ENCODE data around the gene EEPD1.

EEPD1 gene

DNA sequence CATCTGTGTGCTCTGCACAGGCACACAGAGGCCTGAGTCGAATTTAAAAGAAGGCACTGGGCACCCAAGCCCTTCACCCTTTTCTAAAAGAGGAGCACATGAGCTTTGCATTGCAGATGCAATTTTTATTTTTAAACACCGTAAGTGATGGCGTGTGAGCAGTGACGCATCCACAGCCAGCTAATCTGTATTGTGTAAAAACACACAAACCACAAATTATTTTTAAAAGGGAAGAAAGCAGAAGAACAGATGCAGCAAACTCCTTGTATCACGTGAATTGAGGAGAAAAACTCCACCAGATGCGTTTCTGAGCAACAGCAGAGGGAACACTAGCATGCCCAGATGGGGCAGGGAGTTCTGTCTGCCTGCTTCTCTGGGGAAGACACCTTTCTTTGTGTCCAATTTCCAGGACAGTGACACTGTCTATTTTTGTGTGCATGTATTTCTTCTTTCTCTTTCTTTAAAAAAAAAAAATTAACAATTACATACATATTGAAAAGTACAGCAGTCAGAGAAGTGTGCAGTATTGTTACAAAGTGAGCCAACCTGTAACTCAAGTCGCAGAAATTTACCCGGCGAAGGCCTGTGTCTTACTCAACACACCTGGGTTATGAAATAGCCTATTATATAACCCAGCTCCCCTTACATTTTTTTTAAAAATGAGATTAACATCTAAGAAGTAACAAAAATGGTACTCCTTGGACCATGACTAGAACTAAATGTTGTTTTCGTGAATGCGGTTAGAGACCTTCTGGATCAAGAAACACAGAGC is 39.2 kb downstream of the EEPD1 start:
- no peak for DNase-seq

DNA sequence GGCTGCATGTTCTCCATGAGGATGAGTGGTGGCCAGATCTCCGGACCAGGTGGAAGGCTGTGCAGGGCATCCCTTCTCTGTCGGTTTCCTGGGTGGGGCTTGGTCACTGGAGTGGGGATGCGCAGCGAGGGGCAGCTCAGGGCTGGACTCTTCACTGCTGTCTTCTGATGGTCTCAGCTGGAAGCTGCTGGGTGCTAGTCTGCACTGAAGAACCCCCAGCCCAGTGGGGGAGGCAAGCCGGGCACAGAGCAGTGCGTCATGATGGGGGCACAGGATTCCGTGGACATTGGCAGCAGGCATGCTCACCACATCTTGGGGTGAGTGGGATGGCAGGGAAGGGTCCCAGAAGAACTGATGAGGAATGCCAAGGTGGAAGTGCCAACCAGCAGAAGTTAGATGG is 39.8 kb downstream of the EEPD1 start:
- DNase-seq = no peak

DNA sequence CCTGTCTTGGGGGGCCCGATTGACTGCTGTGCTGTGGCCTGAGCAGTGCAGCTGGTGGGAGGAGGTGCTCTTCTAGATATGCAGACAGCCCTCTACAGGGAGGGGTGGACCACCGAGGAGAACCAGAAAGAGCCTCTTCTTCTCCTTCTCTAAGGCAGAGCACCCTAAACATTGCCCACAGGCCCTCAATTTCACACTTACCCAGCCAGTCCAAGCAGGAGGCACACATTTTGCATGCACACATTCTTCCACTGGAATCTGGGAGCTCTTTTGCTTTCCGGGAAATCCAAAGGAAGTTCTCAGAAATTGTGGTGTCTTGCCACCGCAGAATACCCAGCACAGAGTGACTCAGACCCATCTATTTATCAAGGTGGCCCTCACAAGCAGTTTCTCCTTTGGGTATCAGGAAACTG is 45.8 kb downstream of the EEPD1 start:
- DNase-seq = no peak

DNA sequence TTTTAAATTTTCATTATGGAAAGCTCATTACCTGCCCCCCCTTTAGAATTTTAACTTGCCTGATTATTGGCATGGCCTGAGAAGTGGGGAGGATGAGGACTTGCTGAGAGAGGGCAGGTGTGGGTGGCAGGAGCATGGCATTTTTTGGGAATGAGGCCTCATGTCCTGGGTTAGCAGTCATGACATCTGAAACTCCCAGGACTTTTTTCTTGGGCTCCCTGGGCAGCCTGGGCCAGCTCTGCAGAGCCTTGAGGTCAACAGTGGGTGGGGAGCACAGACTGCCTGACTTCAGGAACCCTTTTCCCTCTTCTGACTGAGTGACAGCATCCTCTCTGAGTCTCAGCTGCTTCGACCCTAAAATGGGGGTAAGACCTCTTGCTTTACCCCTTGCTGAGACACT is 46.3 kb downstream of the EEPD1 start:
- no peak for DNase-seq

DNA sequence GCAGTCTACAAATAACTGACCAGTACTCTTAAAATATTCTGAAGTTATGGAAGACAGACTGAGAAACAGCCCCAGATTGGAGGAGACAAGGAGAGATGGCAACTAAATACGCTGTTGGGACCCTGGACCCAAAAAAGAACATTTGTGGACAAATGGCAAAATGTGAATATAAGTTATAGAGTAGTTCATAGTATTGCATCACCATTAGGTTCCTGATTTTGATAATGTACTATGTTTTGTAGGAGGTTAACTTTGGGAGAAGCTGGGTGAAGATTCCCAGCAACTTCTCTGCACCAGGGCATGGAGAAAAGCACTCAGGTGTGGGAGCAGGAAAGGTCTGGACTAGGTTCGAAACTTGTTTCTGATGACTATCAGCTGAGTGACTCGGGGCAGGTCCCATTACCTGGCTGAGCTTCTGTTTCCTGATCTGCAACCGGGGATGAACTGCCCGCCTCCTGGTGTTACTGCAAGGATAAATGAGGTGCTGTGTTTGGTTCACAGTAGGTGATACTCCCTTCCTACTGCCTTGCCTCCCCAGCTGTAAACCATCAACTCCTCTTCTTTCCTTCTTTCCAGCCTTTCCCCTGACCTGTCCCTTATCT is 48.2 kb downstream of the EEPD1 start:
- DNase-seq = no peak

DNA sequence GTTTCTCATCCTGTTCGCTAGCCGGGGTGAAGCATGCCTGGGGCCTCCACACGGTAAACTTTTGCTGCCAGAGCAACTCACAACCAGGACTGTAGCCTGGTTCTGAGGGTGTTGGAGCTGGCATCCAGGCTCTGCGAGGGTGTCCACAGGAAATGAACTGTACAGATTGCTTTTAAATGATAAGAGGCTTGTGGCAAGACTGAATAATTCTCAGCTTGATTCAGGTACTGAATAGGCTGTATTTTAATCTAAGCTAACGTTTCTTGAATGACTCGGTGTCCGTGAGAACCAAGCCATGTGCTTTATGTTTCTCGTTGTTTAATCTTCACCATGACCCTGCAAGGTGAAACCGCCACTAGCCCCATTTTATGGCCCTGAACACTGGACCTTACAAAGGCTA is 49.3 kb downstream of the EEPD1 start:
- DNase-seq = peak; percentile 16

DNA sequence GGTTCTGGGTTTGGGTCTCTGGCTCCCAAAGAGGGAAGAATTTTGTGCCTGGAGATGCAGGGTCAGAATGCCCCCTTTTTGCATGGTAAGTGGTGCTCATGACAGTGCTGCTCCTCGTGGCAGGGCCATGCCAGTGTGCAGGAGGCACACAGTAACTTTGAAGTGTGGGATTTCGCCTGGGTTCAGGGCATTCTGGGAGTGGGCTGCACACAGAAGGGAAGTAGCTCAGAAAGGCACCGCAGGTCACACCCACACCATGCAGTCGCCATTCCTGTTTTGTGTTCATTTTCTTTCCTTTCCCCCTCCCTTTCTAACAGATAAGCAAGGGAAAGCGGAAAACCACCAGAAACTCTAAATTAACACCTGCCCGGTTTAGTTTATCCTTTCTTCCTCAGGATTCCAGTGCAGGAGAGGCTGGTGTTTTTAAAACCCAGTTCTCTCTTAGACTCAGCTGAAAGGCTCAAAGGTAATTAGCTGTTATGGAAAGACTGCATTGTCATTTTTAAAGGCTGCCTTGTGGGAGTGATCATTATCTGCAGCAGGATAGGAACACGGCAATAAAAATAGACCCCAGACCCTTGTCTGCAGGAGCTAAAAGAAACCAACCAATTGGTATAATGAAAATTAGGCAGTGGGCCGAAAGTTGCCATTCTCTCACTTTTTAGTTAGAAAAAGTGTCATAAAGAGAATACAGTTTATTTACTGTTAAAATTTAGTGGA is 50.2 kb downstream of the EEPD1 start:
- no peak for DNase-seq

DNA sequence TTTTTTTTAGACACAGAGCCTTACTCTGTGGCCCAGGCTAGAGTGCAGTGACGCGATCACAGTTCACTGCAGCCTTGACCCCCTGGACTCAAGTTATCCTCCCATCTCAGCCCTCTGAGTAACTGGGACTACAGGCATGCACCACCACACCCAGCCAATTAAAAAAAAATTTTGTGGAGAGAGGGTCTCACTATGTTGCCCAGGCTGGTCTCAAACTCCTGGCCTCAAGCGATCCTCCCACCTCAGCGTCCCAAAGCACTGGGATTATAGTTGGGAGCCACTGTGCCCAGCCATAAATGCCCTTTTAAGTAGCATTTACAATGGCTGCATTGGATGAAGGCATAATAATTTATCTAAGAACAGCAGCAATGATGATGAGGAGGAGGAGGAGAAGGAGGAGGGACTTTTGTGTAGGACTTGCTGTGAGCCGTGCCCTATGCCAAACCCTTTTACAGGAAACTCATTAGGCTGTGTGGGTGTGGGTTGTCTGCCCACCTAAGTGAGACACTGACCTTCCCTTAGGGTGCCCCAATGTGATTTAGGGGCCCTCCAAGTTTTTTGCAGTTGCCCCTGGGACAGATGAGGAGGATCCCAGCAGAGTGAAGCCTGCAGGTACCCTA is 51.1 kb downstream of the EEPD1 start:
- DNase-seq = no peak

DNA sequence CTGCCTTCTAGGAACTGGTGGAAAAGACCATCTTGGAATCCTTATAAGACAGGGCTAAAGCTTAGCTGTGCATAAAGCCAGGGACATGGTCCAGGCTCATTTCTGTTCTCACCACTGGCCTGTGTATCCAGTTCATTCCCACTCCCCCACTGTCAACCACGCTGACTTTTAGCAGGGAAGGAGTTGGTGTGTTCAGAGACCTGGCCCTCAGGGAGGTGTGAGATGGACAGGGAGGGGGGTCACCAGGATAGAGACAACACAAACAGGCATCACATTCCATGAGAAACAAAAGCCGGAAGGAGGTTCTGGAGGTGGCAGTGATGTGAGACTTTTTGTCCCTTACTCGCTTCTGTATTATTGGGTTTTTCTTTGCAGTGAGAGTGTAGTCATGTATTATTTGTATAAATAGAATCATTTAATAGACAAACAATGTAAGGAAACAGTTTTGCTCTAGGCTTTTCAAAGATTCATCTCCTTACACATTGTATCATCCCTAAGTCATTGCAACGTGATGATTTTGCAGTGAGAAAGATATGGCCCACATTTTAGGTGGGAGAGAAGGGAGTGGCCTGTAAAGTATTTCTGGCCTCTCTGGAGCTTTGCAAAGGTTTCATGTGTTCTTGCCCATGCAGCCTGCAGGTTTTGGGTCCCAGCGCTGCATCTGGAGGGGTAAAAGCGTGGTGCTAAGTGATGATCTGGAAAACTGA is 52.0 kb downstream of the EEPD1 start:
- DNase-seq = no peak

DNA sequence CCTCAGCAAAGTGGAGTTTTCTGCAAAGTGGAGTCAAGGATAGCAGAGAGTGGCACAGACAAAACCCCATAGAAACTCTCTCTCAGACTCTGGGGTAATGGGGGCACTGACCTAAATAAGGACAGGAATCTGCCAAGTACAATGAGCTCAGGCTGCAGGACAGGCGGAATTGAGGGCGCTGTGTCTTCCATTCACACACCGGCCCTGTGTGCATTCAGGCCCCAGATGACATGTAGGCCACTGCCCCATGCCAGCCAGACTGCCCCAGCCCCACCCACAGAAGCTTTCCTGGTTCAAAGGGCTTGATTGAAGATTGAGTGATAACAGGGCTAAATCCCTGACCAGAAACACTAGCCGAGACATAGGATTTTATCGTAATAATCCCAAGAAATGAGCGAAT is 52.7 kb downstream of the EEPD1 start:
- no peak for DNase-seq

DNA sequence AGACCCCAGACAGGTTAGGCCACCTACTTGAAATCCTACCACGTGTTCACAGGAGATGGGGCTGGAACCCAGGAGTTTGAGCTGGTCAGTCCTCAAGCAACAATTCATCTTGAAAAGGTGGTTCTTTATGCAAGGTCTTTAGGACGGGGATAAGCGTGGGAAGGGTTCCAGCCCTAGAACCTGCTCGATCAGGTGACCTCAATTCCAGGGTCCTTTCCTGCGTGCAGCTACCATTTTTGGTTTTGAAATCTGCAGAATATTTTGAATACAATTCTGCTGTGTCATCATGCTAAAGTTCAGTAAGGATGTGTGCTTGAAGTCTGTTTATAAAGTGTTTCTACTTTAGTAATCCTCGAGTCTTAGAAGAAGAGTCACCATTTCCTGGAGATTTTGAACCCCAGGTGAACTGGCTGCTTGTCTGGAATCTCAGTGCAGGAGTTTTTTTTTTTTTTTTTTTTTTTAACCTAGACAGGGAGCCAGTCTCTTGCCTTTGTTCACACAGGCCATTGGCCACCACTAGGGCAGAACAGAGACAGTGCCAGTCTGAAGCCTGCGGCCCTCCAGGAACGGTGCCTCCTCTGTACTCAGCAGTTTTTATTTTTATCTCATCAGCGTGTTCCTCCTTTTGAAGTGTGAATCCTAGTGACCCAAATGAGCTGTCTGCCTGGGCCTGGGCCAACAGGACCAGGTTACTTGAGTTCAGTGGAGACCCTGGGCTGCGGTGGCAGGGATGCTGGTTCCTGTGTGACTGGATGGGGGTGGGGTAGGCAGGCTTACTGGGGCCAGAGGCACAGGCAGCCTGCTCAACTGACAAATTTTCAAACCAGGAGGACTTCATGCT is 54.6 kb downstream of the EEPD1 start:
- peak; percentile 61 for DNase-seq

DNA sequence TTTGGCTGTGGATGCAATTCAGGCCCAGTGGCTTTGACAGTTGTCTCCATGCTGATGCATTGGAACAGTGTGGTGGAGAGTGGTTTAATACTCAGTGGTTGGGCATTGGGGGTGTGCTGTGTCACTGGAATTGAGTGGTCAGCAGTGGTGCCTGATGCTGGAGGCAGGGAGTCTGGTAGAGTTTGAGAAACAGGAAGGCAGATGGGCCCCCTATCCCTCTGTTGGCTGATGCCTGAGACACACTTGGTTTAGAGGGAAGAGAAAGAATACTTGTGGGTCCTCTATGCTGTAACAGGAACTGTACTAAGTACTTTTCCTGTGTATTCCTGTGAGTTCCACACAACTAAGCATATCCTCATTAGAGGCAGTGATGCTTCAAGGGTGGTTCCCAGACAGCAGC is 55.4 kb downstream of the EEPD1 start:
- DNase-seq = no peak

DNA sequence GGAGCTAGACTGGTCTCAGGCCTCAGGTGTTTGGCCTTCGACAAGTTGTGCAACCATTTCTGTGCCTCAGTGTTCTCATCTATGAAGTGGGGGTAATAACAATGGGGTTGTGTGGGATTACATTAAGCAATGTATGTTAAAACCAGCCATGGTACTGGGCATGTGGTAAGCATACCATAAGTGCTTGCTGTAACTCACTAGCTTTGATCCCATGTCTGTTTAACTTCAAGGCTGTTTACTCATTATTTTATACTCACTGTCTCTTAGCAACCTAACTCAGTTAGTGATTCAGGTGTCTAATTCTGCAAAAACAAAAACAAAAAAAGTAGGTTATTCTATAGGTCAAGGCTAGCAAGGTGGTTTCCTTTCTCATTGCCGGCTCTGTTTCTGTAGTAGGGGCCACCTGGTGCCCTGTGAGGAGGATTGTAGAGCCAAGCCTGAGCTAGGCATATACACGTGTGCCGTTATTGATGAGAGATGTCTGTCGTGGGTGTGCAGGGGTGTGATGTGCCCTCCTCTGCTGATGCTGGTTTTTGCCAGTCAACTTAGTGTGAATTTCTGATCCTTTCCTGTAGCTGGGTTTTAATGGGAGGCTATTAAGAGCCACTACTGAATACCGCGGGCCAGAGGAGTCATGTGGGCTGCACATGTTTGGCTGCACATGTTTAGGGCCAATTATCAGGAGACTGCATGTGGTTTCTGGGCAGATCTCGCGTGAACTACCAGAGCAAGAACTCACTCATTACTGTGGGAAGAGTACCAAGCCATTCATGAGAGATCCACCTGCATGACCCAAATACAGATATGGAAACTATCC is 56.2 kb downstream of the EEPD1 start:
- DNase-seq = peak; percentile 38

DNA sequence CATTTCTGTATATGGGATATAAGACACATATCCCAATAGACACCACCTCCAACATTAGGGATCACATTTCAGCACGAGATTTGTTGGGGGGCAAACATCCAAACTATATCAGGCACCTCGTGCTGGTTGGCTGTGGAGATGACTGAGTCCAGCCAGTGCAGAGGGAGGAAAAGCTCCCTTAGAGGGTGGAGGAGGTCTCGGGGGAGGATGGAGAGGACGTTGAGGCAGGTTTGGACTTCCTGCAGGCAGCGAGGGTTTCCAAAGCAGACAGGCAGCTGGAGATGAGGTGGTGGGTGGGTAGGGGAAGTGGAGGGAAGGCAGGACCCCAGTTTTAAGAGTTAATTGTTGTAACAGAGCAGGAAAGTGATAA is 56.7 kb downstream of the EEPD1 start:
- no peak for DNase-seq

DNA sequence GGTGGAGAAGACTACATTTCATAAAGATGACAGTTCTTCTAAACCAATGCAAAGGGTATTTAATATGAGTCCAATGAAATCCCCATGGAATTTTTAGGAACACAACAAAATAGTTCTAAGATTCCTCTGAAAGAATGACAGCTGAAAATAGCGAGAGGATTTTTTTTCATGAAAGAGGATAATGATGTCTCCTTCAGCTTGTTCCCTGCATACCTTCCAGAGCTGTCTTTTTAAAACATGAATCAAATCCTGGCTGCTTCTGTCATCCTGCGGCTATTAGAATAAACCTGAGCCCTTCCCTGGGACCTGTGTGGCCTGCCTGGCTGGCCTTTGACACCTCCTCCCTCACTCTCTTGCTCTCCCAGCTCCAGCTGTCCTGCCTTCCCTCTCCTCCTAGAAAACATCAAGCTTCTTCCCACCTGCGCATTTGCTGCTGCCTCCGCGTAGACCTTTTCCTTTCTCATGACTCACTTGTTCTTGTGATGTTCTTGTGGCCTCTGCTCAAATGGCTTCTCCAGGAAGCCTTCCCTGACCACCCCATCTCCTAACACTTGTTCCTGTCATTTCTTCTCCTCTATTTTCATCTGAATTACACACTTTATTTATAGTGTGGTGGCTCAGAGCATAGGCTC is 57.4 kb downstream of the EEPD1 start:
- no peak for DNase-seq

DNA sequence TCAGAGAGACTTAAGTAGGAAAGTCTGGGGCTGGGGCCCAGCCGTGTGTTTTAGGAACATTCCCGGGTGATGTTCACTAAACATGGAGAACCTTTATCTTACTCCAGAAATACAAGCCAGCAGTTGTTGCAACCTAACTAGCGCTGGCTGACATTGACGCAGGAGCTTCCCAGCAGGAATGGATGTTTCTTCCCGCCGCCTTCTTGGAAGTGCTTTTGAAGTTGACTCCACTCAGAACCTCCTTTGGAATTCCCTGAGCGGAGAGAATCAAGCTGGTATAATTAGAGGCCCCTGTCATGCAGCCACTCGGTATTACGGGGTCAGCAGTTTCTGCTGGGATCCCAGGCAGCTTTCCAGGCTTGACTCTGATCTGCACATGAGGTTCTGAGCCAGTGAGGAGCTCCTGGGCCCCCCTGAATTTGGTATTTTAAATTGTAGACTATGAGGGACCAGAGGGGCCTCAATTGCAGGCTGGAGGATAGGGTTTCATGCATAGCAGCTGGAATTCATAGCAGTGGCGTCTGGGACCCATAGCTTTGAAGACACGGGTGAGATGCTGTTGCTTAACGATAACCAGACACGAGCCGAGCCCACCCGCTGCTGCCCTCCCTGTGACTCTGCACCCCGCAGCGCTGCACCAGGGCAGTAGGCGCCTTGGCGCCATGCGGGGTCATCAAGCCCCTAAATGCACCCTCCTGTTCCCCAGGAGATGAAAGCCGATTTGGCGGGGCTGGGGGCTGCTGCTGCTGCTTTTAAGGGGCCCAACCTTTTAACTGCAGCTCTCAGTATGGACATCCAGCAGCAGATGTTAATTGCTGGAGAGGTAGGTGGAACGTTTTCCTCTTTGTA is 61.8 kb downstream of the EEPD1 start:
- no peak for DNase-seq

DNA sequence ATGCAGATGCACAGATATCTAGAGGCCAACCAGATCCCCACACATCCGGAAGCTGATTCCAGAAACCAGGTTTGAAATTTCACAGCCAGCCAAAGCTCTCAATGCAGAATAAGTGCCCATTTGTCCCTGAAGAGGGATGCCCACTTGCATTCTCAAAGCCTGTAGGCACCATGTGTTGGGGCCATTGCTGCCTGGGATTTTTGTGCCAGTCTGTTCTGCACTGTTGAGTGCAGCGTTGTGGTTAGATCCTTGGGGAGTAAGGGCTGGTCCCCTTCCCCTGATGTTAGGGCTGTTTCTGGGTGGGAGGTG is 62.4 kb downstream of the EEPD1 start:
- no peak for DNase-seq

DNA sequence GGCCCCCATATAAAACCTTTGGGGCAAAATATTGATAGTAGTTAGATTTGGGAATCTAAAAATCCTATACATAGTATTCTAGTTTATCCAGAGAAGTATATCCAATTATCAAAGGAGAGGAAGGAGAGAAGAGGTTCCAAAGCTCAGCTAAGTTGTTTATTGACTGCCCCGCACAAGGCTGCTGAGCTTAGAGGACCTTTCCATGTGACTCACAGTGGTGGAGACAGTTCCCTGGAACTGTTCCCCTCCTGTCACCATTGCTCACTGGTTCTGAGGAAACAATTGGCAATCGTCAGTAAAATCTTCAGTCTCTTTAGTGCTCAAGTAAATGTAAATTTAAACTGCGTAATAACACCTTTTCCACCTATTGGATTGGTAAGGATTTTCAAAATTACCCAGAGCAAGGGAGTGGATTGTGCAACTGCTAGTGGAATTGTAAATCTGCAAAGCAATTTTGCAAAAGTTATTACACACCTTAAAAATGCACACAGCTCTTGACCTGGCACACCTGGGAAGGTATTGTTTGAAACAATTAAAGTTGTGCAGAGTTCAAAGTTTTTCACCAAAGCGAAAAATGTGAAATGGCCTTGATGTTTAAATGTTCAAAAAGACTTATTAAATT is 63.1 kb downstream of the EEPD1 start:
- DNase-seq = no peak

DNA sequence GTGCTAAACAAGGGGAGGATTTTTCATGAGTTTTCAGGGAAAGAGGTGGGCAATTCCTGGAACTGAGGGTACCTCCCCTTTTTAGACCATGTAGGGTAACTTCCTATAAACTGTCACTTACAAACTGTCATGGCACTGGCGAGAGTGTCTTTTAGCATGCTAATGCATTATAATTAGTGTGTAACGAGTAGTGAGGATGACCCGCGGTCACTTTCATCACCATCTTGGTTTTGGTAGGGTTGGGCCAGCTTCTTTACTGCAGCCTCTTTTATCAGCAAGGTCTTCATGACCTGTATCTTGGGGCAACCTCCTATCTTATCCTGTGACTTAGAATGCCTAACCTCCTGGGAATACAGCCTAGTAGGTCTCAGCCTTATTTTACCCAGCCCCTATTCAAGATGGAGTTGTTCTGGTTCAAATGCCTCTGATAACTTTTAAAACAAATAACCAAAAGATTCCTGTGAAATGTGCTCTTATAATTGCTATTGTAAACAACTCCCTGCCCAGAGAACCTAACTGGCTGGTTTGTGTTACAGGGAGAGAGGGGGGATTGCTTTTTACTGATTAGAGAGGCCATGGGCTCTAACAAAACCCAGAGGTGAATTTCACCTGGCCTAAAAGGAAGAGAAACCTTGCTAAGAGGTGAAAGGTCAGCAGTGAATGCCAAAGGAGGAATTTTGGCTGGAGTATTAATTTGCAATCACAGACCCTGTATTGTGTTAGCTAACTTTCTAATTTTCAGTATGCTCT is 64.3 kb downstream of the EEPD1 start:
- no peak for DNase-seq
